Activated CD8-positive, alpha-beta memory T cell treated with anti-CD3 and anti-CD28 coated beads, Interleukin-2, amount 50 U/mL, for 48 hours (primary cell): ENCODE results near the gene RBM15.

Experiments
- DNase-seq: peaks from one replicate; pipeline ENCODE4 v3.0.0-alpha.2; 2020

Gene RBM15

DNA sequence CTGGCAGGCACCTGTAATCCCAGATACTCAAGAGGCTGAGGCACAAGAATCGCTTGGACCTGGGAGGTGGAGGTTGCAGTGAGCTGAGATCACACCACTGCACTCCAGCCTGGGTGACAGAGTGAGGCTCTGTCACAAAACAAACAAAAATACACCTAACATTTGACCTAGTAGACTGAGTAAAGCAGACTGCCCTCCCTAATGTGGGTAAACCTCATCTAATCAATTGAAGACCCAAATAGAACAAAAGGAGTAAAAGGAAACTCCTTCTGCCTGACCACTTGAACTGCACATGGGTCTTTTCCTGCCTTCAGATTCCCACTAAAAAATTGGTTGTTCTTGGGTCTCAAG lies 19.0 kb upstream of the RBM15 start:
- DNase-seq = no peak

DNA sequence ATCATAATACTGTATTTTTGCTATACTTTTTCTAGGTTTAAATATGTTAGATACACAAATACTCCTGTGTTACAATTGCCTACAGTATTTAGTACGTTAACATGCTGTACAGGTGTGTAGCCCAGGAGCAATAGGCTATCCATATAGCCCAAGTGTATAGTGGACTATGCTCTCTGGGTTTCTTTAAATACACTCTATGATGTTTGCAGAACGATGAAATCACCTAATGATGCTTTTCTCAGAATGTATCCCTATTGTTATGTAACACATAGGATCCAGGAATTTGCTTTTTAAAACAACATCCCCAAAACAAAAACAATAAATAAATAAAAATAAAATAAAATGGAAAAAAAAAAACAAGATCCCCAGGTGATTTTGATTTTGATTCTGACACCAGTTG lies 18.1 kb upstream of the RBM15 start:
- DNase-seq = no peak

DNA sequence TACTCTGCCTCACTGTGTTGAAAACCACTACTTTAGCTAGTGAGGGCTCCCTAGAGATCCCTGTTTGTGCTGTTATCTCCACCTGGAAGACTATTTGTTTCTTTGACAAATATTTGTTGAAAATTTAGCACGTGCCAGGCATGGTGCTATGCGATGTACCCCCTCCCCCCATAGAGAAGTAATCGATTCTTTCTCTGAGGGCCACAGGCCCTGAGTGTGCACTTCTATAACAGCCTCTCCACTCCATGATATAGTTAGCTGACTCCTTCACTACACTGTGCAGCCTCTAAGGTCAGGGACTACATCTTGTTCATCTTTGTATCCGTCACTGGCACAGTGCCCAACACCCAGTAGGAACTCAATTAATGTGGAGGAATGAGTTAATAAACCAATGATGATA lies 17.3 kb upstream of the RBM15 start:
- no peak for DNase-seq

DNA sequence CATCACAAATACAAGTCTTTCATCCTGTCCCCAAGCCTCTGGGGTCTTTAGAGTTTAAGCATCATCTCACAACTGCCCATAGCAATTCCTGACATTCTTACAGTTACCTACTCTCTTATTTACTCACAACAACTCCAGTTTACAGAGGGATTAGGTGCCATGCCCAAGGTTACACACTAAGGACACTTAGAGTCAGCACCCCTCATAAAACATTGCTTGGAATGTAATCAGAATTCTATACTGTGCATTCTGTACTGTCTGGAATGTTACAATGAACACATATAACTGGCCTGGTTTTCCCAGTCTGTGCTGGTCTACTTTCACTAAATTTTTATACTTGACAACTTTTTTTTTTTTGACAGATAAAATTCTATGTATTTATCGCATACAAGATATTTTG lies 14.5 kb upstream of the RBM15 start:
- DNase-seq = no peak

DNA sequence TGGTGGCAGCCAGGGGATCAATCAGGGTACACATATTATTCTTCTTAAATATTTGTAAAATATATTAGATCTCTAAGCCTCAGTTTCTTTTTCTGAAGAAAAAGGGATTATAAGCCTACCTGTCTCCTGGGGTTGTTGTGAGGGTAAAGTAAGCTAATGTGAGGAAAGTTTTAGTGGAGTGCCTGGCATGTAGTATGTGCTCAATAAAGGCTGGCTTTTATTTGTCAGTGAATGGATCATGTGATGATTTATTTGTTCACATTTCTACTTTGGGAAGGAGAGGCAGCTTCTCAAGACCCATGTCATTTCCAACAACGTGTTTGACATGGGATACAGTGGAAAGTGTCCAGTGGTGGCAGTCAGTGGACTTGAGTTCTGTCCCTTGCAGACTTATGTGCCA lies 12.4 kb upstream of the RBM15 start:
- DNase-seq = no peak

DNA sequence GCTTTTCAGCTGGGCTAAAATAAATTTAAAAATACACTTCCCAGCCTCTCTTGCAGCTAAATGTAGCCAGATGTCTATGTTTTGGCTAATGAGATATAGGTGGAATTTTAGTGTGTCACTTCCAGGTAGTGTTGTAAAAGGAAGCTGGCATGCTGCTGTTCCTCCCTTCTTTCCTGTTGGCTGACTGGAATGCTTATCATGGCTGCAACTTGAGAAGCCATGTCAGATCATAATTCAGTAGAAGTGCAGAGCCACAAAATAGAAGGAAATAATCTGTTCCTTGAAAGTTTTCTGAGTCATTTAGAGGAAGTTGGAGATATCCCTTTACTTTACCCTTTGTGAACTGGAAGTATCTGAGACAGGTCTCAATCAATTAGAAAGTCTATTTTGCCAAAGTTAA lies 10.9 kb upstream of the RBM15 start:
- no peak for DNase-seq

DNA sequence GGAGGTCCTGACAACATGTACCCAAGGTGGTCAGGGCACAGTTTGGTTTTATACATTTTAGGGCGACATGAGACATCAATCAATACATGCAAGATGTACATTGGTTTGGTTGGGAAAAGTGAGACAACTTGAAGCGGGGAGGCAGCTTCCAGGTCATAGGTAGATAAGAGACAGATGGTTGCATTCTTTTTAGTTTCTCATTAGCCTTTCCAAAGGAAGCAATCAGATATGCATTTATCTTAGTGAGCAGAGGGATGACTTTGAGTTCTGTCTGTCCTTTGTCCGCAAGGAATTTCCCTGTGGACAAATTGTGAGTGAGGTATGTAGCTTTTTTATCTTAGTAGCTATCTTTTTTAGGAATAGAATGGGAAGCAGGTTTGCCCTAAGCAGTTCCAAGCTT lies 10.5 kb upstream of the RBM15 start:
- DNase-seq = no peak

DNA sequence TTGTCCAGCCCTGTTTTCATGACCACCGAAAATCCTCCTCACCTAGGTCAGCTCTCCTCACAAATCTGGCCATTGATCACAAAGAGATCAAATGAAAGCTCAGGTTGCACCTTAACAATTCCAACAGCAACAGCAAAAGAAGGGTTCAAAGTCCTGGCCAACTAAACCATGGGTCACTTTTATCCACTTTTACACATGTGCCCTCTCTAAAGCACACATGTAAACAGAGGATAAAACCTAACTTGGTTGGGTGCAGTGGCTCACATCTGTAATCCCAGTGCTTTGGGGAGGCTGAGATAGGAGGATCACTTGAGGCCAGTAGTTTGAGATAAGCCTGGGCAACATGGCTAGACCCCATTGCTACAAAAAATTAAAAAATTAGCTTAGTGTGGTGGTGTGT lies 3.9 kb upstream of the RBM15 start:
- no peak for DNase-seq

DNA sequence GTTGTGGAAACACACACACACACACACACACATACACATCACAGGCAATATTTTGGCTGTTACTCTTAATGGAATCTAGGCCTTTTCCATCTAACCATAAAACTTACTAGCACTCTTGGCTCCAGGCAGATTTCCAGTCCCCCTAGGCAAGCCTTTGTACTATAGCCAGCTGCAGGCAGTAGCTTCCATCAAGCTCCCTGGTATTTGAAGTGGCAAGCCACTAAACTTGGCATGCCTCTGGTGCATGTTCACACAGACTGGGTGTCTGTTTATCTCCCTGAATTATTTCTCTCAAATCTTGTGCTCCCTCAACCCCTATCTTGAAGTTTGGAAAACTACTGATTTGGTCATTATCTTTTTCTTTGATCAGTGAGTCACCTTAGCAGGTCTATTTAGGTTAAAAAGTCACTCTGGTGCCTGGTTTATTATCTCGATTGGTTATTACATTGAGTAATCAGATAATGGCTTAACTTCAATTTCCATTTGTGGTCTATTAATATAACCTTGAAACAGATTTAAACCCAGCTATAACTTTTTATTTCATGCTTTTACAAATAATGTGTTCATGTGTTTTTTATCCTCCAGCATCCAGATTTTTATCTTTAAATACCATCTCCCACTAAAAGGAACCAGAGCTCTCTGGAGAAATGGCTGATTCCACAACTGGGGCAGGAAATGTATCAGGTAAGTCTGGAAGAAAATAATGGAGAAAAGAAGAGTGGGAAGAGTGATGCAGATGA lies 2.7 kb upstream of the RBM15 start:
- no peak for DNase-seq

DNA sequence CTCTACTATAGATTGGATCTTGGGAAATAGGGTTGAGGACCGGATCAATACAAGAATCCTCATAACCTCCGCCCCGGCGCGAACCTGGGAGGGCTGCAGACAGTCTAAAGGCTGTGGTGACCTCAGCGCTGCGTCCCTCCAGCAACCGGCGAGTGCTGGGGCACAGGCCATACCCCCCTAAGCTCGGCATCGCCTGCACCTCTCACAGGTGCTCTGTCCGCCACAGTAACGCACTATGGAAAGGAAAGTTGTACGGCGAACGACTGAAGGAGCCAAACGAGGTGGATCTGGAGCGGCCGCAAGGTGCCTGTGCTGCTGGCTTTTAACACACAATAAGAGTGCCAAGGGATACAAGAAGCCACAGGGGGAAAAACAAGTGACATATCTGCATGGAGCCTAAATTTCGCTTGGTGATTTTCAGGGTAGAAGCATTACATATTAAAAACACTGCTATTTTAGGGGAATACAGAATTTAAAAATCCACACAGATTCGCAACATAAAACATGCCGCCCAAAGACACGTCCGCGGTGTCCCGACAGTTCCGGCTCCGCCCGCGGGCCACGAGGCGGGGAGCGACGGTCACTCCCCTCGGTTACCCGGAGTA lies 1.4 kb upstream of the RBM15 start:
- peak; percentile 75 for DNase-seq

DNA sequence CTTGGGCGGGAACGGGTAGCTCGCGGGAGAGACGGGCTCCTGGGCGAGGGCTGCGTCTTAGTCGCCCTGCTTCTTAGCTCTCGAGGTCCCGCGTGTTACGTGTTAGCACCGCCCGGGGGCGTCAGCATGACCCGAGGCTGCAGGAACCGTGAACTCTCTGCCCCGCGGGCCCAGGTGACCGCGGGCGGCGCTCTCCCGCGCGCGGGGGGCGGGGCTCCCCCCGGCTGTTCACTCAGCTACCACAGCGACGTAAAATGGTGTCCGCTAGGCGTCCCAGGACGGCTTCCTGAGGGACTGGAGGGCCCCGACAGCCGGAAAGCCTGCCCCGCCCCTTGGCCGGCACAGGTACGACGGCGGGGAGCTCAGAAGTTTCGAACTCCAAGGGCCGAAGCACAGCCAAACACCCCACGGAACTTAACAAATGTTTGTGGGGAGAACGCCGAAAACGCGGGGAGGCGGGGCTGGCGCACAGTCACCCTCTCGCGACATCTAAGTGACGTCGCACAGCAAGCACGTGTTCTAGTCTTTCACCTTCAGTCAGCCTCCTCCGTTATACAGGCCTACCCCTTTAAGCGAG lies 780 bp upstream of the RBM15 start:
- DNase-seq = peak; percentile 97

DNA sequence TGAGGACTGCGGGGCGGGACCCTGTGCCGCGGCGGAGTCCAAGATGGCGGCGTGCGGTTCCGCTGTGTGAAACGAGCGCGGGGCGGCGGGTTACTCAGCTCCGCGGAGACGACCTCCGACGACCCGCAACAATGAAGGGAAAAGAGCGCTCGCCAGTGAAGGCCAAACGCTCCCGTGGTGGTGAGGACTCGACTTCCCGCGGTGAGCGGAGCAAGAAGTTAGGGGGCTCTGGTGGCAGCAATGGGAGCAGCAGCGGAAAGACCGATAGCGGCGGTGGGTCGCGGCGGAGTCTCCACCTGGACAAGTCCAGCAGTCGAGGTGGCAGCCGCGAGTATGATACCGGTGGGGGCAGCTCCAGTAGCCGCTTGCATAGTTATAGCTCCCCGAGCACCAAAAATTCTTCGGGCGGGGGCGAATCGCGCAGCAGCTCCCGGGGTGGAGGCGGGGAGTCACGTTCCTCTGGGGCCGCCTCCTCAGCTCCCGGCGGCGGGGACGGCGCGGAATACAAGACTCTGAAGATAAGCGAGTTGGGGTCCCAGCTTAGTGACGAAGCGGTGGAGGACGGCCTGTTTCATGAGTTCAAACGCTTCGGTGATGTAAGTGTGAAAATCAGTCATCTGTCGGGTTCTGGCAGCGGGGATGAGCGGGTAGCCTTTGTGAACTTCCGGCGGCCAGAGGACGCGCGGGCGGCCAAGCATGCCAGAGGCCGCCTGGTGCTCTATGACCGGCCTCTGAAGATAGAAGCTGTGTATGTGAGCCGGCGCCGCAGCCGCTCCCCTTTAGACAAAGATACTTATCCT lies 430 bp downstream of the RBM15 start:
- peak; percentile 81 for DNase-seq

DNA sequence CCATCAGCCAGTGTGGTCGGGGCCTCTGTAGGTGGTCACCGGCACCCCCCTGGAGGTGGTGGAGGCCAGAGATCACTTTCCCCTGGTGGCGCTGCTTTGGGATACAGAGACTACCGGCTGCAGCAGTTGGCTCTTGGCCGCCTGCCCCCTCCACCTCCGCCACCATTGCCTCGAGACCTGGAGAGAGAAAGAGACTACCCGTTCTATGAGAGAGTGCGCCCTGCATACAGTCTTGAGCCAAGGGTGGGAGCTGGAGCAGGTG lies 961 bp downstream of the RBM15 start:
- DNase-seq = no peak

DNA sequence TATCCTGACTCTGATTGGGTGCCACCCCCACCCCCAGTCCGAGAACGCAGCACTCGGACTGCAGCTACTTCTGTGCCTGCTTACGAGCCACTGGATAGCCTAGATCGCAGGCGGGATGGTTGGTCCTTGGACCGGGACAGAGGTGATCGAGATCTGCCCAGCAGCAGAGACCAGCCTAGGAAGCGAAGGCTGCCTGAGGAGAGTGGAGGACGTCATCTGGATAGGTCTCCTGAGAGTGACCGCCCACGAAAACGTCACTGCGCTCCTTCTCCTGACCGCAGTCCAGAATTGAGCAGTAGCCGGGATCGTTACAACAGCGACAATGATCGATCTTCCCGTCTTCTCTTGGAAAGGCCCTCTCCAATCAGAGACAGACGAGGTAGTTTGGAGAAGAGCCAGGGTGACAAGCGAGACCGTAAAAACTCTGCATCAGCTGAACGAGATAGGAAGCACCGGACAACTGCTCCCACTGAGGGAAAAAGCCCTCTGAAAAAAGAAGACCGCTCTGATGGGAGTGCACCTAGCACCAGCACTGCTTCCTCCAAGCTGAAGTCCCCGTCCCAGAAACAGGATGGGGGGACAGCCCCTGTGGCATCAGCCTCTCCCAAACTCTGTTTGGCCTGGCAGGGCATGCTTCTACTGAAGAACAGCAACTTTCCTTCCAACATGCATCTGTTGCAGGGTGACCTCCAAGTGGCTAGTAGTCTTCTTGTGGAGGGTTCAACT lies 2.1 kb downstream of the RBM15 start:
- DNase-seq = no peak

DNA sequence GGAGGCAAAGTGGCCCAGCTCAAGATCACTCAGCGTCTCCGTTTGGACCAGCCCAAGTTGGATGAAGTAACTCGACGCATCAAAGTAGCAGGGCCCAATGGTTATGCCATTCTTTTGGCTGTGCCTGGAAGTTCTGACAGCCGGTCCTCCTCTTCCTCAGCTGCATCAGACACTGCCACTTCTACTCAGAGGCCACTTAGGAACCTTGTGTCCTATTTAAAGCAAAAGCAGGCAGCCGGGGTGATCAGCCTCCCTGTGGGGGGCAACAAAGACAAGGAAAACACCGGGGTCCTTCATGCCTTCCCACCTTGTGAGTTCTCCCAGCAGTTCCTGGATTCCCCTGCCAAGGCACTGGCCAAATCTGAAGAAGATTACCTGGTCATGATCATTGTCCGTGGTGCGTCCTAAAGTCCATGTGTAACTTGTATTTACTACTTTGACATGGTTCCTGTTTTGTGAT lies 2.7 kb downstream of the RBM15 start:
- no peak for DNase-seq

DNA sequence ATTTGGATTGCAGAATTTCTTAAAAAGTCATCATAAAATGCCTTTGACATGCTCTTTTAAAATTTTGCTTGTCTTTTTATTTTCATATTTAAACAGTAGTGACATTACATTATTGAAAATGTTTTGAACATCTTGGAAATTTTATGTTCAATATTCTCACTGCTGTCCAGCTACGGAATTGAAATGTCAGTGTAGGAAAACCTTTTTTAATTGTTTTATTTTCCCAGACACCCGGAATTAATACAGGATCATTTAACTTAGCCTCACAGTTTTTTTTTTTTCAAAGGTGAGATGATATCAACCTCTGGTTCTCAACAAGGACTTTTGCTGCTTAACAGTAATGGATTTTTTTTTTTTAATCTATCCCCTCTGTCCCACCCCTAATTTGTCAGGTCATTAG lies 4.1 kb downstream of the RBM15 start:
- no peak for DNase-seq

DNA sequence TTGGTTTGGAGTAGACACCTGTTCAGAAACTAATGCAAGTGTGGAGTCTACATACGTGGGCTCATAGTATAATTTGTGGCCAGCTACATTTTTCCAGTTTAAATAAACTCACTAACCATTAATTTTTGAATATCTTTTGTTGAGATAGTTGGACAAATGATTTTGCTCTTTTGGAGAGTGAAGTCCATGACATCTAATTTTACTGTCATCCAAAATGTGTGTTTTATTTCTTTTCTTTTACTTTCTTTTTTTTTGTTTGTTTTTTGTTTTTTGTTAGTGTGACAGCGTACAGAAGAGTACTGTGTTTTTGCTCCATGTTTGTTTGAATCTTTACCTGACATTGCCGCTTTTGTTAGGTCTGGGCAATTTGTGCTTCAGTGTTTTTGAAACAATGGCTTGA lies 5.0 kb downstream of the RBM15 start:
- DNase-seq = no peak

DNA sequence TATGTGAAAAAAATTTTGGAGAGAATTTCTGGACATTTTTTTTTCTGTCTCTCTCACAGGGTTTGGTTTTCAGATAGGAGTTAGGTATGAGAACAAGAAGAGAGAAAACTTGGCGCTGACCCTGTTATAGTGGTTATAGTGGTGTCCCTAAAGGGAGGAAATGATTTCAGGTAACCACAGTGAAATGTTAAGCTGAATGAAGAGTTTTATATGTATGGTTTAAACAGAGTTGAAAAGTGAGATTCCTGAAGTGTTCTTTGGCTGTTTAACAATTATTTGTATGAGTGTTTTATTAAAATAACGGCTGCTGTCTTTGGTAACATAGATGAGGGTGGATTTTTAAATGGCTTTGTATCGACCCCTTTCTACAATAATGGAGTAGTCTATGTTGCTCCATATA lies 6.3 kb downstream of the RBM15 start:
- no peak for DNase-seq

DNA sequence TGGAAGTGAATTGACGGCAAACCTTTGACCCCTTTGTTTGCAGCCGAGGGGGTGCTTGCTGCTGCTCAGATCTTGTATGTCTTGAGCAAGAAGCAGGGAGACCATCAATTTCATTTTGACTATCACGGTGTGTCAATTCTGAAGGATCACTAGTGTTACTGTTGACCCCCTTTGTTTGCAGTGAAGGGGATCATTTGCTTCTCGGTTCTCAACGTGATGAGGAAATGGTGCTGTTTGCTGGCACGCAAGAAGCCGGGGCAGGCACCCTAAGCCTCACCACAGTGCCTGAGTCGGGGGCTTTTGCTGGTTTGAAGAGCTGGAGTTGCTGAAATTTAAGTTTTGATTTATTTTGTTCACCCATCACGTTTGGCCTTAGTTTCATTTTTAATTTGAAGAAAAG lies 7.5 kb downstream of the RBM15 start:
- no peak for DNase-seq

DNA sequence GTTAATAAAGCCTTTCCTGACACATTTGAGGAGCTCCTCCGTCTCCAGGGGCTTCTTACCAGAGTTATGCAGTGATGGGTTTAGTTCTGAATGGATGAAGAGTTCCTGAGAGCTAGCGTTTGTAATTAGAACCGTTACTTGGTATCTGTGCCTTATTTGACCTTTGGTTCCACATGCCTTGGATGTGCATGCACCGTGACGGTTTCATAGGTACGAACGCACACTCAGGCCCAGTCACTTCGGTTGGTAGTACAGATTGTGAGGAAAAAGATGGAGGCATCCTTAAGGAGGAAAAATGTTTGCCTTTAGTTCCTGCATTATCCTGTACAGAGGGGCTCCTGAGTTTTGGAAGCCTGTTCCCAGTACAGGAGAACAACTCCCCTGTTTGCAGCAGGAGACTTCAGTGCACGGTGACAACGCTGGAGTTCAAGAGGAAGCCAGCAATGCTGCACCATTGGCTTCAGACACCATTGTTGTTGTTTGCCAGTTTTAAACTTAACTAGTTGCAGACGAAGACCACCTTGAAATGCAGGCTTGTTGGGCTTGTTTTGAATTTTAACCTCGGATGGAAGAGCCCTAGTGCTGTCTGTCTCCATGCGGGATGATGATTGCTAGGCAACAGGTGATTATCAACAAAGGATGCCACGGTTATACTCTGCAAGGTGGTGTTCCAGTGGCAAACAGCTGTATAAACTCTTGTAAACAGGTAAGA lies 8.2 kb downstream of the RBM15 start:
- DNase-seq = no peak

DNA sequence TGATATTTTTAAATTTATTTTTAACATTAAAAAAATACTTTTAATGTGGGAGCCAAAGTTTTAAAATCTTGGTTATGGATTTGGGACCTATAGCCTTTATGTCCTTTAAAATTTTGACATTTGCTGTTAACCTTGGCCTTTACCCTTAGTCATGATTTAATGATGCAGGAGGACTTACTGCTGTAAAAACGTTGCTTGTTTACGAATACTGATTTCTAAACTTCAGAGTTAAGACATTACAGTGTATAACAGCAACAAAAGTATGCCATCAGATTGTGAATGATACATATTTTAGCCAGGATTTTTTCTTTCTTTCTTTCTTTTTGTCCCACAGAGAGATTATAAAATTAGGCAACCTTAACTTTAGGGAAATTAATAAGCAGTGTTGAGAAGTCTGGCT lies 8.9 kb downstream of the RBM15 start:
- no peak for DNase-seq

DNA sequence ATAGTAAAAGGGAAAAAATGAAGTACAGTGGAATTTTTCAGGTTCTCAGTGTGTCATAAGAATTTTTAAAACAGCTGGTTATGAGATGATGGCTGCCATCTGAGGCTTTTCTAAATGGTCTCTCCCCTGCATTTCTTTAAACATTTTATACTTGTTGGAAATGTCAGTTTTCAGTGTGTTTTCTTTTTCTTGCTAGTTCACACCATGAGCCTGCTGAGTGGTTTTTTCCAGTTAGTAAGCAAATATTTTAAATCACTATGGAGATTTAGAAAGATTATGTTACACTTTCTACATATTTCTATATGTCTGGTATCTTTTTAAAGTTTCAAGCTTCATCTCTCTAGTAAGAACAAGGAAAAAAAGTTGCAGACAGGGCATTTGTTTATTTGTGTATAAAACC lies 9.6 kb downstream of the RBM15 start:
- DNase-seq = no peak

DNA sequence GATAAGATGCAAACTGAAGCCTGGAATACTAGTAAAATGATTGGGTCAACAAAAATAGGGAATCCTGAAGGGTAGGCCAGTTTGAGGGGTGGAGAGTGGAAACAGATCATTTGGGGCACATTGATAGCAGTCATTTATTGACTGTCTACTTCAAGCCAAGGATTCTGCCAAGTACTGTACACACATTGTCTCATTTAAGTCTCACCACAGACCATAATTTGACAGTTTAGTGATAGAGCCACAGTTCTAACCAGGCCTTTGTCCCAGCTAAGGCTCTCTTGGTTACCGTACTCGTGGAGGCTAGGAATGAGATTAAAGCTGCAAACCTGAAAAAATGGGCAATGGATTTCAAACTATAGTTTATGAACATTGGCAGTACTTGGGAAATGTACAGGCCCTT lies 11.2 kb downstream of the RBM15 start:
- DNase-seq = no peak
